Measurements from ENCODE around the gene INPP5A. TPM values are rescaled to one million over a fixed set of nuclear protein-coding genes. Genes with fewer than 3 reads are reported as not detected.

Gene INPP5A
- total RNA-seq, 2 experiments from 2014 or later, result 9.9 TPM

DNA sequence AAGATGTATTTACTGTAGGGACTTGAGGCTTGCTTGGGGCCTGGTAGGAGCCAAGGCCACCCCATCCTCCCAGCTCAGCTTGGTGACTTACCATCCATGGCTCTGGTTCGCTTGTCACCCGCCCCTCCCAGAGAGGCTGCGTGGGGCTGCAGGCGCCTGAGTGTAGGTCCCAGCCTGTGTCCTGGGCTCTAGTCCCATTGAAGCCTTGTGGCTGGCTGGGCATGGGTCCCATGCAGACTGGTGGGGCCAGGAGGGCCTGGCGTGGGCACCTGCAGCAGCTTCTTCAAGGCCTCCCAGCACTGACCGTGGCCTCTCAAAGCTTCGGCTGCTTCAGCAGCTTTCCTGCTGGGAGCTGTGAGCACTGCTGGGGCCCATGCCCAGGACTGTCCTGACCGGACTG, 118.1 kb downstream of the INPP5A start:
- Mint-ChIP-seq H3K4me1 (ENCODE audit: low read depth) (no peaks in the 10 kb centered on the region), H3K36me3 (ENCODE audit: low read depth) (no peaks in the 10 kb centered on the region), H3K27ac (no peak overlapping the region), H3K27me3 (ENCODE audit: low read depth) (no peaks in the 10 kb centered on the region), H3K9me3 (ENCODE audit: insufficient read depth) (no peaks in the 10 kb centered on the region), H3K4me3 (no peak overlapping the region)
- DNase-seq (no peak), ATAC-seq (no peak)
- POLR2A ChIA-PET, result no interaction called here
- CTCF ChIA-PET, result interaction anchor here (1.0 to 1.8 kb wide), 4 partner anchors 9 to 38 kb away, joined by 3 to 10 read pairs (median 6); no protein-coding TSS in a partner anchor

DNA sequence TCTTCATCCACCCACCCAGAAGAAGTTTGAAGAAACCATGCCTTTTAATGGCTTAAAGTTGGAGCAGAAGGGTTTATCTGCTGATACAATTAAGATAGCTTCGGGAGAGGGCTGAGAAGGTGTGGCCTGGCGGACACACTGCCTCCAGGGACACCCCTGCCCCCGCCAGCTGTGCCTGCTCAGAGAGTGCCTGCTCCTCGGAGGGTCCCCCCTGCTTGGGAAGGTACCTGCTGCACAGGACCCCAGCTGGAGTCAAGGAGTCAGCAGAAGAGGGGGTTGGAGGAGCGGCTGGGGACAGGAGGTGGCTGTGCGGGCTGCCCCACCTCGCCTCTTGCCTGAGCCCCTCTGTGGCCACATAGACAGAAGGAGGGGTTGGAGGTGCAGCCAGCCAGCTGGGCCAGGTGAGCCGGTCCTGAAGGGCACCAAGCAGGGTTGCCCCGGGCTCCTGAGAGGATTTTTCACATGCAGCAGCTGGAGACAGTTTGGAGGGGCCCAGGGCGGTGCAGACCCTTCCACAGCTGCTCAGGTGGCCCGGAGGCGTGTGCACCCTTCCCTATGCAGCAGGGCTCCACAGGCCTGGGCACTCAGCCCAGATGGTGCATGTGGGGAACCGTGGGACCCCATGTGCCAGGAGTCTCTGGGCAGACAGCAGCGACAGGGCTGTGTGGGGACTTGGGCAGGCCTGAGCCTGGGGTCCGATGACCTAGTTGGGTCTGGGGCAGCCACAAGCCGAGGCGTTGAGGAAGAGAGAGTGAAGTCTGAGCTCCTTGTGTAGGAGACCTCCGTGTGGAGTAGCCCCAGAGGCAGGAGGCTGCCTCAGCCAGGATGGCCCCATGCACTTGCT, 118.9 kb downstream of the INPP5A start:
- no peak for ATAC-seq

DNA sequence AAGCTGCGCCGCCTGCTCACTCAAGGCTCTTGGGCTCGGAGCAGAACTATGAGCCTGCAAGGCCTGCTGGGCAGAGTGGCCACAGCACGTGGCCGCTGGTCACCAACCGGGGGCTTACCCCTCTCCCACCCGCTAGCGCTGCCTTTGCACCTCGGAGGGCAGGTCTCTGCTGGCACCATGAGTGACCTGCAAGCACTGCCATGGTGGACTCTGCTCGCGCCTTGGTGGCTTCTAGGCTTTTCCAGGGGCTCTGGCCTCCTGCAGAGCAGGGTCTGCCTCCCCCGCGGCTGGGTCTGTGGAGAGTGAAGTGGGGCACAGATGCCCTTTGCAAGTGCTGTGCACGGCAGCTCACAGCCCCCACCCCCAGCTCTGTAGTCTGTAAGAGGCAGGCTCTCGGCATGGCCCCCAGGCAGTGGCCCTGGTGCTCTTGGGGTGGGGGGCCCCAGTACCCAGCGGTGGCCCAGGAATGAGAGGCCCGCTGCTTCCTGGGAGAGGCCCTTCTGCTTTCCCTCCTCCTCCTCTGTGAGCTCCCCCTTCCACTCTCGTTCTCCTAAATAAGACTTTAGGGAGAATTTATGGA, 119.6 kb downstream of the INPP5A start:
- H3K4me1 Mint-ChIP-seq (ENCODE audit: low read depth), result no peaks in the 10 kb centered on the region
- H3K9me3 Mint-ChIP-seq (ENCODE audit: insufficient read depth), result no peaks in the 10 kb centered on the region
- no peak overlapping the region for H3K4me3 Mint-ChIP-seq
- no peaks in the 10 kb centered on the region for H3K27me3 Mint-ChIP-seq (ENCODE audit: low read depth)
- POLR2A ChIA-PET, result no interaction called here
- H3K27ac Mint-ChIP-seq, result no peak overlapping the region
- DNase-seq (no peak), ATAC-seq (no peak)
- CTCF ChIA-PET, result no interaction called here
- no peaks in the 10 kb centered on the region for H3K36me3 Mint-ChIP-seq (ENCODE audit: low read depth)

More for the DNA sequence above, 118.9 kb downstream of the INPP5A start:
- Mint-ChIP-seq H3K4me3 (no peak overlapping the region), H3K9me3 (ENCODE audit: insufficient read depth) (no peaks in the 10 kb centered on the region), H3K27me3 (ENCODE audit: low read depth) (no peaks in the 10 kb centered on the region), H3K36me3 (ENCODE audit: low read depth) (no peaks in the 10 kb centered on the region), H3K4me1 (ENCODE audit: low read depth) (no peaks in the 10 kb centered on the region), H3K27ac (no peak overlapping the region)
- ChIA-PET CTCF (no interaction called here), POLR2A (no interaction called here)
- DNase-seq, result no peak

DNA sequence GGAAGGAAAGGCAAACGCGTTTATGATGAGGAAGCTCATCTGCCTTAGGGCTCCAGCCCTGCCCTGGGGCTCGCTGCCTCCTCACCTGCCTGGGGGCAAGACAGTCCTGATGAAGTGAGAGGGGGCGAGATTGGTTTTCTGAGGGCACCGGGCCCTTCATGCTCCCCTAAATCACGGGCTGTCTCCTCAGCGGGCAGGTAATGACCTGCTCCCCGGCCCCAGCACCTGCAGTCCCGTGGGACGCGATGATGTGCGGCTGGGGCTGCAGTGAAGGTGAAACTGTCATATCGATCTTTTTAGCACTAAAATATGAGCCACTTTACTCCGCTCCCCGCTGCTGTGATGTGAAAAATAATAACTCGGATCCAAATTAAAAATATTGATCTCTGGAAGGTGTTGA, 120.2 kb downstream of the INPP5A start:
- Mint-ChIP-seq H3K36me3 (ENCODE audit: low read depth) (no peaks in the 10 kb centered on the region), H3K4me1 (ENCODE audit: low read depth) (no peaks in the 10 kb centered on the region), H3K9me3 (ENCODE audit: insufficient read depth) (no peaks in the 10 kb centered on the region), H3K4me3 (no peak overlapping the region), H3K27ac (no peak overlapping the region), H3K27me3 (ENCODE audit: low read depth) (no peaks in the 10 kb centered on the region)
- no peak for DNase-seq
- ChIA-PET CTCF (no interaction called here), POLR2A (no interaction called here)
- ATAC-seq, result no peak

DNA sequence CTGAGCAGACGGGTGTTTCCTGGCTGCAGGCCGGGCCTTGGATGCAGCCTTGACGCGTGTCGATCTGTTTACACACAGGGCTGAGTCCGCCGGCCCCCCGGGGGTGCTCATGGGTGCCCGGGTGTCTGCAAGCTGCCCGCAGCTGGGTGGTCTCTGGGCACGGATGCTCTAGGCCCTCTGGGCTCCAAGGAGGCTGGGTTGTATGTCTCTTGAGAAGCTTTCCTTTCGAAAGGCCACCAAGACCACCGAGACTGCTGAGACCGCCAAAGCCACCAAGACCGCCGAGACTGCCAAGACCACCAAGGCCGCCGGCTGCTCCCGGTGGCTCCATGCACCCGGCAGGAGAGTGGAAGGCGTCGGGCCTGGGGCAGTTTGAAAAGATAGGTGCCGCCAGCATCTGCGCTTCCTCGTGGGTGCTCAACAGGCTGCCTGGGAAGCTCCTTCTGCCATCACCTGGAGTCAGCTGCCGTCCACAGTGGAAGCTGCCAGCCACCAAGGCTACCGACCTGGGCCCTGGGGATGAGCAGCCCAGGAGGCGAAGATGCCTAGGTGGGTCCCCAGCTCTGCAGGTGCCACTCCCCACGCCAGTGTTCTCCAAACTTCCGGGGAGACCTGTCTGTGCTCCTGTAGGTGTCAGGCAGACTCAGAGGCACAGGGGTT, 121.1 kb downstream of the INPP5A start:
- Mint-ChIP-seq H3K4me3 (no peak overlapping the region), H3K4me1 (ENCODE audit: low read depth) (no peaks in the 10 kb centered on the region), H3K27ac (no peak overlapping the region), H3K36me3 (ENCODE audit: low read depth) (no peaks in the 10 kb centered on the region), H3K27me3 (ENCODE audit: low read depth) (no peaks in the 10 kb centered on the region), H3K9me3 (ENCODE audit: insufficient read depth) (no peaks in the 10 kb centered on the region)
- ChIA-PET CTCF (no interaction called here), POLR2A (interaction anchor here (0.6 kb wide), 1 partner anchor 360 kb away, joined by 3 read pairs; no protein-coding TSS in a partner anchor)
- ATAC-seq (no peak), DNase-seq (no peak)

DNA sequence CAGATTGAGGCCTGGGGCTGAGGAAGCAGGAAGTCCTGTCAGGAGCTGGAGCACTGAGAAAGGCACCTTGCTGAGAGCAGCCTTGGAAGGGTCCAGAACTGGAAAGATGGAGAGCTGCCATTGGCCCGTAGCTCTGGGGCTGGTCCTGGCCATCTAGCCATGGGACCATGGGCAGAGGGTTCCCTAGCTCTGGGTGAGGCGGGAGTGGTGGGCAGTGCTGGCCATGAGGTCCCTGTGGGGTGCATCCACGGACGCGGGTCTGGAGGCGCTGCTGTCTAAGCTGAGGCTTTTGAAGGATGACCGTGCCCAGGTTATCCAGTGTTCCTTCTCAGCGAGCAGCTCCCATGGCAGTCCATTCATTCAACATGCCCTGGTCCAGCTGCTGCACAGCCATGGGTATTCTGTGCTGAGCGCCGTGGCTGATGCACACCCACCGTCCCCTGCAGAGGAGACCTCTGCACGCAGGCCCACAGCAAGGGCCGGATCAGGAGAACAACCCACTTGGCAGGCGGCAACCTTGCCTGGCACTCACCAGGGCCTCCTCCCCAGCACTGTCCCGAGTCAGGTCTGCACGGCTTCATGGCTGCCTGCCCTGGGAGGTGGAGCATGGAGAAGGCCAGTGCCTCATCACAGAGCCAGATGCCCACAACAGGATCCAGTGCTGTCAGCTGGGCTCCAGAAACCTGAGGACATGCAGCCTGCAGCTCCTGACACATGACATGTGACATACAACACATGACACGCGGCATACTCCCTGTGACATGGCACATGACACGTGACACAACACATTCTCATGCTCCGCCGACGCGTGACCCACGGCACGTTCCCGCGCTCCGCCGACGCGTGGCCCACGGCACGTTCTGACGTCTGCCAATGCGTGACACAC, 121.9 kb downstream of the INPP5A start:
- no peak for ATAC-seq
- H3K27ac Mint-ChIP-seq, result no peak overlapping the region
- ChIA-PET CTCF (no interaction called here), POLR2A (no interaction called here)
- H3K4me3 Mint-ChIP-seq, result no peak overlapping the region
- H3K9me3 Mint-ChIP-seq (ENCODE audit: insufficient read depth), result no peaks in the 10 kb centered on the region
- no peaks in the 10 kb centered on the region for H3K4me1 Mint-ChIP-seq (ENCODE audit: low read depth)
- no peaks in the 10 kb centered on the region for H3K36me3 Mint-ChIP-seq (ENCODE audit: low read depth)
- DNase-seq, result no peak
- H3K27me3 Mint-ChIP-seq (ENCODE audit: low read depth), result no peaks in the 10 kb centered on the region

DNA sequence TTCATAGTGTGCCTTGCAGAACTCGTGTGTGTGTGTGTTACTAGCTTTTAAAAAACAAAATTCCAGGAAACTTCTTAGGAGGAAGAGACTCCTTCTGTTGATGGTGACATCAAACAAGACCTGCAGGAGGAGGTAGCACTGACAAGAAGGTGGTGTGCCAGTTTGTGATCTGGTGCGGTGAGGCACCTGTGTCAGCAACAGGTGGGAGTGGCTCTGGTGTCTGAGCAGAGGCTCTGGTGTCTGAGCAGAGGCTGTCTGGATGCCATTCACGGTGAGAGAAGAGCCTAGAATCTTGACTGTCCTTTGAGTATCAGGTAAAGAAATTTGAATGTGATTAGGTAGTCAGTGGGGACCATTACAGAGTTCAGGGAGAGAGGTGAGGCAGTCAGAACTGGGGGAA, 122.8 kb downstream of the INPP5A start:
- no peak overlapping the region for H3K27ac Mint-ChIP-seq
- H3K4me3 Mint-ChIP-seq, result no peak overlapping the region
- no peaks in the 10 kb centered on the region for H3K4me1 Mint-ChIP-seq (ENCODE audit: low read depth)
- DNase-seq (no peak), ATAC-seq (no peak)
- H3K36me3 Mint-ChIP-seq (ENCODE audit: low read depth), result no peaks in the 10 kb centered on the region
- CTCF ChIA-PET, result no interaction called here
- POLR2A ChIA-PET, result no interaction called here
- no peaks in the 10 kb centered on the region for H3K9me3 Mint-ChIP-seq (ENCODE audit: insufficient read depth)
- no peaks in the 10 kb centered on the region for H3K27me3 Mint-ChIP-seq (ENCODE audit: low read depth)

DNA sequence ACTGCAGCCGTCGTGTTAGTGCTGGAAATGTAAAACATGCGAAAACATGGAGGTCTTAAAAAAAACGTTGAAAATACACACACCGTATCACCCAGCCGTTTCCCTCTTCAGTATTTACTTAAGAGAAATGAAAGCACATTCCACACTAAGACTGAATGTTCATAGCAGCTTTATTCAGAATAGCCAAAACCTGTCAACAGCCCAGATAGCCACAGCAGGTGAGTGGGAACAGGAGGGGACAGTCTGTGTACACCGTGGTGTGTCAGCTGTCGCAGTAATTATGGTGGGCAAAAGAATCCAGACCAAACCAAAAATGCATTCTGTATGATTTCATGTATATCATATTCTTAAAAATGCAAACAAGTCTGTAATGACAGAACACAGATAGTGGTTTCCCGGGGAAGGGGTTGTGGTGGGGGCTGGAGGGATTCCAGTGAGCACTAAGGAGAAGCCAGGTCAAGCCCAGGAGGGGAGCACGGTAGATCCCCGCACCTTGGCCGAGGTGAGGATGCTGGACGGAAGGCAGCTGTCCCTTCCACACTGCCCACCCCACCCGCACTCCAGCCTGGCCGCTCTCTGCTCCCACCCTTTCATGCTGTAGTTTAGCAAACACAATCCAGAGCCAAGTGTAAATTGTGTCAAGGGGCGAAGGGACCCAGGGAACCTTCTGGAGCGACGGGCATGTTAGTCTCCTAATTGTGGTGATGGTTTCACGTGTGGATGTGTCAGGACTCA, 124.8 kb downstream of the INPP5A start:
- Mint-ChIP-seq H3K4me1 (ENCODE audit: low read depth) (no peaks in the 10 kb centered on the region), H3K4me3 (no peak overlapping the region), H3K9me3 (ENCODE audit: insufficient read depth) (no peaks in the 10 kb centered on the region), H3K27me3 (ENCODE audit: low read depth) (no peaks in the 10 kb centered on the region), H3K36me3 (ENCODE audit: low read depth) (no peaks in the 10 kb centered on the region), H3K27ac (no peak overlapping the region)
- CTCF ChIA-PET, result no interaction called here
- ATAC-seq (no peak), DNase-seq (no peak)
- POLR2A ChIA-PET, result no interaction called here

DNA sequence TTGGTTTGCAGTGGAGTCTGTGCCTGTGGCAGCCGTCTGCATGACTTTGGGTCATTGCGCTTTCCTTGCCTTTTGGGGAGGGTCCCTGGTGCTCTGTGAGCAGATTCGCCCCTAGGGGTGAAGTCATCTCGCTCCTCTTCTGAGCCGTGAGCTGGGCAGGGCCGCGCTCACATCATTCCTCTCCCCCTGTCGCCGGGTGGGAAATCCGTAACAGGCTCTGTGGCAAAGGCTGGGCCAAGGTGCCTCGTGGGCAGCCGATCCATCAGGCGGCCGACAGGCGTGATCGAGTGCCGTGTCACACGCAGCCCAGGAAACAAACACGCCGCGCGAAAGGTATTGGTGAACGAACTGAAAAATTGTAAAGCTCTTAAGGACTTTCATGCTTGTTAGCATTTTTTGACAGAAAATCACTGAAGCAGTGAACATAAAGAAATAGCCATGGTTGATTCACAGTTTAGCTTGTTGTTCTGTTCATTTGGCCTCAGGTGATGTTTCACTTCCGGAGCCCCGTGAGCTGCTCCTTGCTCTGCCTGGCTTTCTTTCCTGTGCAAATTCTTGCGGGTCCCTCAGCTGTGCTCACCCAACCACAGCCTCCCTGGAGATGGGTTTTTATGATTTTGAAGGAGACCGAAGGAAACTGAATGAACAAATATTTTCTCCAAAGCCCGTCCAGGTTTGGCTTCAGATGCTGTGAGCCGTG, 126.2 kb downstream of the INPP5A start:
- no peaks in the 10 kb centered on the region for H3K27me3 Mint-ChIP-seq (ENCODE audit: low read depth)
- ChIA-PET CTCF (interaction anchor here (2.8 kb wide), 1 partner anchor 9 kb away, joined by 8 read pairs; no protein-coding TSS in a partner anchor), POLR2A (no interaction called here)
- no peaks in the 10 kb centered on the region for H3K36me3 Mint-ChIP-seq (ENCODE audit: low read depth)
- H3K4me3 Mint-ChIP-seq, result no peak overlapping the region
- no peaks in the 10 kb centered on the region for H3K4me1 Mint-ChIP-seq (ENCODE audit: low read depth)
- DNase-seq, result no peak
- no peaks in the 10 kb centered on the region for H3K9me3 Mint-ChIP-seq (ENCODE audit: insufficient read depth)
- no peak overlapping the region for H3K27ac Mint-ChIP-seq
- ATAC-seq, result no peak

DNA sequence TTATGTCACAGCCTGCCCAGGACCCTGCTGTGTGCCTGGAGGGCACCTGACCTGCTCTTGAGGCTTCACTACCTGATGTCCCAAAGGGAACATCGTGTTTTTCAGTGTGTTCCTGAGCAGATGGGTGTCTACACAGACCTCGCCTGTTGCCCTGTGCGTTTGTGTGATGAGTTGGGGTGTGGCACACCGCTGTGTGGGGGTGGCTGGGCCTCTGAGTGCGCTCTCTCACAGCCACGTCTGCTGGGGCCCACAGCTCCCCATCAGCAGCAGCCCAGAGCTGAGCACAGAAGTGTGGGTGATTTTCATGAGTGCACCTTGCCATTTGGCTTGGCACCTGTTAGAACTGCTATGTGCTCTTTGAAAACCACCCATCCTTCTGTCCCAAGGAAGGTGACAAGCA, 126.8 kb downstream of the INPP5A start:
- Mint-ChIP-seq H3K4me3 (no peak overlapping the region), H3K36me3 (ENCODE audit: low read depth) (no peaks in the 10 kb centered on the region), H3K4me1 (ENCODE audit: low read depth) (no peaks in the 10 kb centered on the region), H3K27ac (no peak overlapping the region), H3K27me3 (ENCODE audit: low read depth) (no peaks in the 10 kb centered on the region), H3K9me3 (ENCODE audit: insufficient read depth) (no peaks in the 10 kb centered on the region)
- ChIA-PET POLR2A (no interaction called here), CTCF (interaction anchor here (2.8 kb wide), 1 partner anchor 10 kb away, joined by 8 read pairs; no protein-coding TSS in a partner anchor)
- DNase-seq (no peak), ATAC-seq (no peak)

DNA sequence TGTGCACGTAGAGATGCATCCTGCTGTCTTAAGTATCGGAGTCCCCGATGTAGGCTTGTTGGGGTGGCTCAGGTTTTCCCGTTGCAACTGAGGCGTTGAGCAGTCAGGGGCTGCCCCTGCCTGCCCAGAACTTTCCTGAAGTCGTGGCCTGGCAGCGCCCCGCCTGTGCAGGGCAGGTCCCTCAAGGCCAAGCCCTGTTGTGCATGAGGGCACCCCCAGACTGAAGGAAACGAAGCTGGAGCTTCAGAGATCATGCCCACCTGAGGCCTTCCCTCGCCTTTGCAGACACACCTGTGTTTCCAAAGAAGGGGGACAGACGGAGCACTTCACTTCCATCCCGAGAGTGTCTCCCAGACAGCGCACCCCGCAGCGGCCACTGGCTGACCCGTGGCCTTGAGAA, 127.3 kb downstream of the INPP5A start:
- POLR2A ChIA-PET, result no interaction called here
- CTCF ChIA-PET, result interaction anchor here (2.8 kb wide), 1 partner anchor 10 kb away, joined by 8 read pairs; no protein-coding TSS in a partner anchor

More for the DNA sequence above, 127.3 kb downstream of the INPP5A start:
- DNase-seq (no peak), ATAC-seq (no peak)
- Mint-ChIP-seq H3K4me1 (ENCODE audit: low read depth) (no peaks in the 10 kb centered on the region), H3K36me3 (ENCODE audit: low read depth) (no peaks in the 10 kb centered on the region), H3K27ac (no peak overlapping the region), H3K4me3 (no peak overlapping the region), H3K27me3 (ENCODE audit: low read depth) (no peaks in the 10 kb centered on the region), H3K9me3 (ENCODE audit: insufficient read depth) (no peaks in the 10 kb centered on the region)
